Measurements from ENCODE around the gene GPATCH4.
"Not testable (repeated sequence)": the region's sequence is repeated elsewhere in the genome, so short reads cannot be mapped to it uniquely, and the experiment has no call there.

- not testable (repeated sequence) for TF ChIP-seq CTCF (conservative IDR thresholded peaks at IDR 0.05; ENCODE audit: low read depth, low read length); EZH2 (IDR thresholded peaks at IDR 0.05; ENCODE audit: borderline replicate concordance, low read depth, low read length, poor library complexity, severe bottlenecking)
Observed at GRCh38 chr1:156607344-156607743, 6.1 kb upstream of the GPATCH4 start.

Data from A673 (cell line).